Activated T-cell treated with anti-CD3 and anti-CD28 coated beads for 4 hours (primary cell): ENCODE results near the gene DPYSL3.

ENCODE experiments used
- DNase-seq: peaks from one replicate; pipeline ENCODE4 v3.0.0-alpha.2; 2020

The DPYSL3 gene

GRCh38 chr5:147512659-147513379 lies 3.0 kb upstream of the DPYSL3 start:
- no peak for DNase-seq

- DNase-seq: no peak
Observed at GRCh38 chr5:147510885-147511284, 1.0 kb upstream of the DPYSL3 start.

GRCh38 chr5:147509041-147509709 lies 693 bp downstream of the DPYSL3 start:
- DNase-seq: no peak

GRCh38 chr5:147508711-147509040 lies 1.2 kb downstream of the DPYSL3 start:
- no peak for DNase-seq

GRCh38 chr5:147507480-147508126 lies 2.3 kb downstream of the DPYSL3 start:
- DNase-seq: no peak

GRCh38 chr5:147504535-147504934 lies 5.3 kb downstream of the DPYSL3 start:
- no peak for DNase-seq

- no peak for DNase-seq
Observed at GRCh38 chr5:147504011-147504410, 5.9 kb downstream of the DPYSL3 start.

- DNase-seq: no peak
Observed at GRCh38 chr5:147490989-147491388, 18.9 kb downstream of the DPYSL3 start.

GRCh38 chr5:147487031-147487750 lies 22.7 kb downstream of the DPYSL3 start:
- no peak for DNase-seq

GRCh38 chr5:147485814-147486213 lies 24.1 kb downstream of the DPYSL3 start:
- DNase-seq: no peak

- no peak for DNase-seq
Observed at GRCh38 chr5:147485046-147485445, 24.8 kb downstream of the DPYSL3 start.

- DNase-seq: no peak
Observed at GRCh38 chr5:147484708-147485020, 25.2 kb downstream of the DPYSL3 start.

- DNase-seq: no peak
Observed at GRCh38 chr5:147483961-147484707, 25.7 kb downstream of the DPYSL3 start.

- DNase-seq: no peak
Observed at GRCh38 chr5:147483188-147483790, 26.6 kb downstream of the DPYSL3 start.

- DNase-seq: no peak
Observed at GRCh38 chr5:147482706-147483180, 27.1 kb downstream of the DPYSL3 start.

- DNase-seq: no peak
Observed at GRCh38 chr5:147481874-147482705, 27.8 kb downstream of the DPYSL3 start.

- no peak for DNase-seq
Observed at GRCh38 chr5:147481376-147481775, 28.5 kb downstream of the DPYSL3 start.

- no peak for DNase-seq
Observed at GRCh38 chr5:147479949-147480348, 29.9 kb downstream of the DPYSL3 start.

- DNase-seq: no peak
Observed at GRCh38 chr5:147479444-147479843, 30.4 kb downstream of the DPYSL3 start.

GRCh38 chr5:147474140-147474539 lies 35.7 kb downstream of the DPYSL3 start:
- DNase-seq: no peak

- no peak for DNase-seq
Observed at GRCh38 chr5:147472664-147473475, 37.0 kb downstream of the DPYSL3 start.
